ENCODE data around the gene ENG.

DNA sequence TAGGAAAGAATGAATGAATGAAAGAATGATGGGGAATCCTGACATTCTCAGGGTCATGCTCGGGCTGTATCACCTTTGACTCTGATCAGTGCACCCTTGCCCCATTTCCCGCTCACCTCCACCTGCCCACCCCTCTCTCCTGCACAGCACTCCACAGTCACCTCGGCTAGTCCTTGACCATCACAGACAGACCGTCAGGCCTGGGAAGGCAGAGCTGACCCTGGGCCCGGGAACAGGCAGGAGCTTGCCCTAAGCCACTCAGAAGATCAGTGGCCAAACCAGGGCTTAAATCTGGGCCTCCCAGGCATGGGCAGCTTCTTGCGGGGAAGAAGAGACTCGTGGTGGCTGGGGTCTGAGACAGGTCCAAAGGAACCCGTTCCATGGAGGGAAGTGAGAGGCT lies 41.4 kb upstream of the ENG start:
- TF ChIP-seq POLR2AphosphoS5 (IDR thresholded peaks at IDR 0.05) (no peak), POLR2A (IDR thresholded peaks at IDR 0.05) (no peak), EP300 (IDR thresholded peaks at IDR 0.05) (no peak)
- TF ChIP-seq, protein P1, sequence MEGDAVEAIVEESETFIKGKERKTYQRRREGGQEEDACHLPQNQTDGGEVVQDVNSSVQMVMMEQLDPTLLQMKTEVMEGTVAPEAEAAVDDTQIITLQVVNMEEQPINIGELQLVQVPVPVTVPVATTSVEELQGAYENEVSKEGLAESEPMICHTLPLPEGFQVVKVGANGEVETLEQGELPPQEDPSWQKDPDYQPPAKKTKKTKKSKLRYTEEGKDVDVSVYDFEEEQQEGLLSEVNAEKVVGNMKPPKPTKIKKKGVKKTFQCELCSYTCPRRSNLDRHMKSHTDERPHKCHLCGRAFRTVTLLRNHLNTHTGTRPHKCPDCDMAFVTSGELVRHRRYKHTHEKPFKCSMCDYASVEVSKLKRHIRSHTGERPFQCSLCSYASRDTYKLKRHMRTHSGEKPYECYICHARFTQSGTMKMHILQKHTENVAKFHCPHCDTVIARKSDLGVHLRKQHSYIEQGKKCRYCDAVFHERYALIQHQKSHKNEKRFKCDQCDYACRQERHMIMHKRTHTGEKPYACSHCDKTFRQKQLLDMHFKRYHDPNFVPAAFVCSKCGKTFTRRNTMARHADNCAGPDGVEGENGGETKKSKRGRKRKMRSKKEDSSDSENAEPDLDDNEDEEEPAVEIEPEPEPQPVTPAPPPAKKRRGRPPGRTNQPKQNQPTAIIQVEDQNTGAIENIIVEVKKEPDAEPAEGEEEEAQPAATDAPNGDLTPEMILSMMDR (IDR thresholded peaks at IDR 0.05): no peak

Measured in stomach (tissue), 4 donors.